ENCODE measurements around the gene PYROXD2.

DNA sequence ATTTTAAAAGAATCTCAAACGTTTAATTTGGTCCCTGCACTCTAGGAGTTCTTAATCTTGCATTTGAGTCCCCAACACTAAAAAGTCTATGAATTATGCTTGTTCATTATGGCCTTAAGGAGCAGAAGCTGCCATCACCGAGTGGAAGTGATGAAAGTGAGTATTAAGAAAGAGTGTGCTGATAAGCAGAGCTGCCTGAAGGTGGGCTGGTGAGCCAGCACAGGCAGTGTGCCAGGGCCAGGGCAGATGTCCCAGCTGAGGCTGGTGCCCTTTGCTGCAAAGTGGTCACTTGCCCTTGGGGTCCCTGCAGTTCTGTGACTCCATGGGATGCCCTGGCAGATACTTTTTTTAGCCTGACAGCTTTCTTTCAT lies 74.1 kb downstream of the PYROXD2 start:
- peak; percentile 28; the same call in 1 of the 2 replicates for TF ChIP-seq CTCF (conservative IDR thresholded peaks at IDR 0.05; ENCODE audit: low read length)
- no peak for TF ChIP-seq EZH2phosphoT487 (IDR thresholded peaks at IDR 0.05; ENCODE audit: borderline replicate concordance, low read depth, low read length)
